Trophoblast cell (in vitro differentiated cells and primary cell): Measurements from ENCODE around the gene ACYP2.

Source experiments
- DNase-seq, 2 donors: peaks; one replicate each; pipeline ENCODE4 v3.0.0-alpha.2; 2016
- H2AFZ ChIP-seq: 2 replicates; pipeline ENCODE4 v1.6.1; 2013; ENCODE audit warnings: low read length, moderate library complexity, mild to moderate bottlenecking; ENCODE audit not compliant: insufficient read depth, poor library complexity
- H2AK5ac ChIP-seq: 2 replicates; pipeline ENCODE4 v1.6.1; 2013; ENCODE audit warnings: mild to moderate bottlenecking, low read length
- H2BK120ac ChIP-seq: 2 replicates; pipeline ENCODE4 v1.6.1; 2013; ENCODE audit warnings: low read length, mild to moderate bottlenecking, moderate library complexity; ENCODE audit not compliant: insufficient read depth, poor library complexity
- H2BK12ac ChIP-seq: 2 replicates; pipeline ENCODE4 v1.6.1; 2013; ENCODE audit warnings: mild to moderate bottlenecking, low read length, moderate library complexity
- H2BK5ac ChIP-seq: 2 replicates; pipeline ENCODE4 v1.6.1; 2013; ENCODE audit warnings: low read length, low read depth, moderate library complexity, mild to moderate bottlenecking; ENCODE audit not compliant: poor library complexity
- H3K14ac ChIP-seq: 2 replicates; pipeline ENCODE4 v1.6.1; 2013; ENCODE audit warnings: mild to moderate bottlenecking, low read length
- H3K18ac ChIP-seq: 2 replicates; pipeline ENCODE4 v1.6.1; 2013; ENCODE audit warnings: mild to moderate bottlenecking, low read length
- H3K23ac ChIP-seq: 2 replicates; pipeline ENCODE4 v1.6.1; 2013; ENCODE audit warnings: low read length
- H3K27ac ChIP-seq: 2 replicates; pipeline ENCODE4 v1.5.1; 2013; ENCODE audit warnings: low read depth, mild to moderate bottlenecking, inconsistent platforms, low read length, moderate library complexity
- H3K27me3 ChIP-seq: 2 replicates; pipeline ENCODE4 v1.6.1; 2013; ENCODE audit warnings: inconsistent platforms, mild to moderate bottlenecking, low read length, moderate library complexity; ENCODE audit not compliant: insufficient read depth
- H3K36me3 ChIP-seq, 2 experiments: 1 replicate in 1 of 2; 2 replicates in 1 of 2; pipeline ENCODE4 v1.6.1; 2013; ENCODE audit warnings: low read length in 2 of 2, mild to moderate bottlenecking in 2 of 2, moderate library complexity in 1 of 2; ENCODE audit not compliant: insufficient read depth in 2 of 2, control insufficient read depth in 1 of 2
- H3K4ac ChIP-seq: 2 replicates; pipeline ENCODE4 v1.6.1; 2013; ENCODE audit warnings: low read depth, mild to moderate bottlenecking, low read length, moderate library complexity
- H3K4me1 ChIP-seq, 2 experiments: 1 replicate in 1 of 2; 2 replicates in 1 of 2; pipeline ENCODE4 v1.6.1; 2013; ENCODE audit warnings: low read length in 2 of 2, mild to moderate bottlenecking in 2 of 2, moderate library complexity in 1 of 2; ENCODE audit not compliant: insufficient read depth in 2 of 2, control insufficient read depth in 1 of 2
- H3K4me2 ChIP-seq: 2 replicates; pipeline ENCODE4 v1.6.1; 2013; ENCODE audit warnings: inconsistent platforms, mild to moderate bottlenecking, low read length, moderate library complexity
- H3K4me3 ChIP-seq: 2 replicates; pipeline ENCODE4 v1.5.1; 2013; ENCODE audit warnings: mild to moderate bottlenecking, low read depth, low read length, inconsistent platforms
- H3K79me1 ChIP-seq: one replicate; pipeline ENCODE4 v1.6.1; 2013; ENCODE audit warnings: low read length
- H3K79me2 ChIP-seq: 2 replicates; pipeline ENCODE4 v1.6.1; 2013; ENCODE audit warnings: low read length, mild to moderate bottlenecking; ENCODE audit not compliant: control insufficient read depth, insufficient read depth, poor library complexity
- H3K9ac ChIP-seq: 2 replicates; pipeline ENCODE4 v1.6.1; 2013; ENCODE audit warnings: mild to moderate bottlenecking, low read length
- H3K9me3 ChIP-seq: 2 replicates; pipeline ENCODE4 v1.6.1; 2013; ENCODE audit warnings: low read depth, mild to moderate bottlenecking, control low read depth, inconsistent platforms, low read length; ENCODE audit not compliant: insufficient read depth
- H4K12ac ChIP-seq: 2 replicates; pipeline ENCODE4 v1.6.1; 2013; ENCODE audit warnings: low read depth, mild to moderate bottlenecking, low read length, moderate library complexity
- H4K8ac ChIP-seq: 2 replicates; pipeline ENCODE4 v1.6.1; 2013; ENCODE audit warnings: low read depth, mild to moderate bottlenecking, low read length, moderate library complexity
- H4K91ac ChIP-seq: one replicate; pipeline ENCODE4 v1.6.1; 2013; ENCODE audit warnings: low read depth, mild to moderate bottlenecking, low read length, moderate library complexity
- WGBS: extraction: QIAGEN DNeasy Blood & Tissue Kit; methylation state at CpG from one replicate; pipeline ENCODE4 v1.1.7; 2013; ENCODE audit warnings: missing lambda C conversion rate; ENCODE audit not compliant: insufficient read length, insufficient coverage; ENCODE audit errors: extremely low coverage; 5-methylcytosine and 5-hydroxymethylcytosine counted together

Gene ACYP2

DNA sequence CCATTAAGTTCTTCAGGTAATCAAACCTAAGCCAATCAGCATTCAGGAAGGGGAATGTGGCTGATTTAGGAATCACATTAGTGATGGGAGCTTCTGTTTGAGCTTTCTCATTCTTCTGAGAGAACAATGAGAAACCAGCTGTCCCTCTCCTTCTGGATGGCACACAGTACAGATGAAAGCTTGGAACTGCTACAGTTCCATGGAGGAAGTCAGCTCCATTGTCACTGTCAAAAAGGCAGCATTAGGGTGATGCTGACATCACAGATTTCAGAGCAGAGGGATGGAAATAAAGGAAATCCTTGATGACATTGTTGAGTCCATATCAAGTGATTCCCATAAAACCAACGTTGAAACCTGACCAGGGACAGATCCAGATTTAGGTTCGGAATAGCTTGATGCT, 36.1 kb upstream of the ACYP2 start:
- Histone ChIP-seq H3K4ac (no peak overlapping the region), H2BK12ac (no peak overlapping the region), H3K9ac (no peak overlapping the region), H3K4me1 (no peaks in the 10 kb centered on the region), H3K4me2 (no peak overlapping the region), H3K27ac (no peak overlapping the region), H3K36me3 (no peaks in the 10 kb centered on the region), H3K23ac (no peak overlapping the region), H2AK5ac (no peak overlapping the region), H4K12ac (no peak overlapping the region), H3K18ac (no peak overlapping the region), H3K9me3 (no peaks in the 10 kb centered on the region), H4K91ac (no peak overlapping the region), H3K79me2 (no peaks in the 10 kb centered on the region), H4K8ac (no peak overlapping the region), H2BK5ac (no peak overlapping the region), H3K4me3 (no peak overlapping the region), H3K14ac (no peak overlapping the region), H2AFZ (no peak overlapping the region), H3K79me1 (no peaks in the 10 kb centered on the region), H2BK120ac (no peak overlapping the region), H3K27me3 (no peaks in the 10 kb centered on the region)
- DNase-seq = no peak
- no CpG with 5 or more reads among the region's 2 CpGs for WGBS

DNA sequence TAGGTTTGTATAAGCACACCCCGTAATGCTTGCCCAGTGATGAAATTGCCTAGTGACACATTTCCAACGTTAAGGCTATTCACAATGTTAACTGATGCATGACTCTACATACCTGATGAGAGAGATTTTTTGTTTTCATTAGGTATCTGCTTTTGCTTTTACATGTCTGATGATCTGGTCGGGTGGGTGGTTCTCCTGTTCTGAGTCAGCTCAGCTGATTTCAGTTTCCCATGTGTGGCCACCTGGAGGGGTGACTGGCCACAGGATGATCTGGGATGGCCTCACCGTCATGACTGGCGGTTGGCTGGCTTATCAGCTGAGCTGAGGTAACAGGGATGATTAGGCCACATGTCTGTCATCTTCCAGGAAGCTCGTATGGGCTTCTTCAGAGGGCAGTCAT, 33.8 kb upstream of the ACYP2 start:
- H4K91ac ChIP-seq = no peak overlapping the region
- no peak overlapping the region for H3K23ac ChIP-seq
- H3K27ac ChIP-seq = no peak overlapping the region
- H2AK5ac ChIP-seq = no peak overlapping the region
- no peak overlapping the region for H4K8ac ChIP-seq
- H3K4ac ChIP-seq = no peak overlapping the region
- no peaks in the 10 kb centered on the region for H3K27me3 ChIP-seq
- no peak overlapping the region for H3K18ac ChIP-seq
- DNase-seq = peak in 1 of 2 donors; percentile 23
- no peak overlapping the region for H2BK120ac ChIP-seq
- H2BK12ac ChIP-seq = no peak overlapping the region
- H3K4me3 ChIP-seq = no peak overlapping the region
- H3K79me2 ChIP-seq = no peaks in the 10 kb centered on the region
- whole genome bisulfite sequencing = no CpG with 5 or more reads among the region's 6 CpGs
- H2AFZ ChIP-seq = no peak overlapping the region
- no peak overlapping the region for H3K4me2 ChIP-seq
- no peak overlapping the region for H2BK5ac ChIP-seq
- no peak overlapping the region for H3K9ac ChIP-seq
- no peak overlapping the region for H3K14ac ChIP-seq
- no peaks in the 10 kb centered on the region for H3K36me3 ChIP-seq
- no peaks in the 10 kb centered on the region for H3K79me1 ChIP-seq
- peaks cover 3% of the 10 kb centered on the region for H3K9me3 ChIP-seq
- no peaks in the 10 kb centered on the region for H3K4me1 ChIP-seq
- no peak overlapping the region for H4K12ac ChIP-seq

DNA sequence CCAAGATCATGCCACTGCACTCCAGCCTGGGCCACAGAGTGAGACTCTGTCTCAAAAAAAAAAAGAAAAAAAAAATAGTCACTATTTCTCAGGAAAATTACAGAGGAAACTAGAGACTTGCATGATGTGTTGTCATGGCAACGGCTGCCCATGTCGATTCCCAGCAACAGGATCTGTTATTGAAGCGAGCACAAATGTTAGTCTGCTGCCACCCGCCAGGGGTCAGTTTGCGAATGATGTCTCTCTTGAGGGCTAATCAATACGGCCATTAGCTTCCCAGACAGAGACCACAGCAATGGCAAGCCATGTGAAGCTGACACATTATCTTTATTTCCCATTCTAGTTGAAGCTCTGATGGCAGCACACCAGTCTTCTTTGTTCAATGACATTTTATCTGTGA, 32.4 kb upstream of the ACYP2 start:
- Histone ChIP-seq H2BK5ac (no peak overlapping the region), H3K79me2 (no peaks in the 10 kb centered on the region), H4K12ac (no peak overlapping the region), H3K4me2 (no peak overlapping the region), H3K36me3 (no peaks in the 10 kb centered on the region), H3K23ac (no peak overlapping the region), H3K27ac (no peak overlapping the region), H4K91ac (no peak overlapping the region), H3K79me1 (no peaks in the 10 kb centered on the region), H2BK120ac (no peak overlapping the region), H3K4ac (no peak overlapping the region), H3K4me1 (no peaks in the 10 kb centered on the region), H3K27me3 (no peaks in the 10 kb centered on the region), H2AK5ac (no peak overlapping the region), H3K9me3 (peaks cover 3% of the 10 kb centered on the region), H4K8ac (no peak overlapping the region), H2BK12ac (no peak overlapping the region), H3K4me3 (no peak overlapping the region), H3K14ac (no peak overlapping the region), H2AFZ (no peak overlapping the region), H3K18ac (no peak overlapping the region), H3K9ac (no peak overlapping the region)
- DNase-seq = no peak
- WGBS = no CpG with 5 or more reads among the region's 6 CpGs

DNA sequence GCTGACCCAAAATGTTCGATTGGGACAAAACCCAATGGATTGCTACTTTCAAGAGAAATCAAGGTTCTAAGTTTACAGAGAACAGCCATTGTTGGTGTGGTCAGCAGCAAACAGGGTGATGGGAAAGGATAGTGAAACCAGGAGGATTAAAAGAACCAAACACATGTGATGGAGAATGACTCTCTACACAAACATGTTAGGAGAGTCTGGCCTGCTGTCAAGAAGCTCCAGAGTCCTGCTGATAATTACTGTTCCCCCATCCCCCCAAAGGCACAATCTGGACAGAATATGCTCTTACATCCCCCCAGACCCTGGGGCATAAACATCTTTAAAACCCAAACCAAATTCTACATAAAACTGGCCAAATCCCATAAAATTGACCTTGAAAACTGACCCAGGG, 32.0 kb upstream of the ACYP2 start:
- Histone ChIP-seq H3K27ac (no peak overlapping the region), H2BK120ac (no peak overlapping the region), H3K14ac (no peak overlapping the region), H2AFZ (no peak overlapping the region), H2BK12ac (no peak overlapping the region), H3K4me1 (peaks cover 0 to 4% of the 10 kb centered on the region in 2 experiments), H2AK5ac (no peak overlapping the region), H3K9ac (no peak overlapping the region), H3K79me1 (no peaks in the 10 kb centered on the region), H3K4me3 (no peak overlapping the region), H4K12ac (no peak overlapping the region), H4K8ac (no peak overlapping the region), H2BK5ac (no peak overlapping the region), H3K4me2 (no peak overlapping the region), H3K79me2 (no peaks in the 10 kb centered on the region), H3K4ac (no peak overlapping the region), H3K9me3 (peaks cover 3% of the 10 kb centered on the region), H3K23ac (no peak overlapping the region), H3K36me3 (no peaks in the 10 kb centered on the region), H3K18ac (no peak overlapping the region), H3K27me3 (no peaks in the 10 kb centered on the region), H4K91ac (no peak overlapping the region)
- whole genome bisulfite sequencing = no CpG with 5 or more reads among the region's 1 CpG
- no peak for DNase-seq
